ENCODE data around the gene HTT-AS.

DNA sequence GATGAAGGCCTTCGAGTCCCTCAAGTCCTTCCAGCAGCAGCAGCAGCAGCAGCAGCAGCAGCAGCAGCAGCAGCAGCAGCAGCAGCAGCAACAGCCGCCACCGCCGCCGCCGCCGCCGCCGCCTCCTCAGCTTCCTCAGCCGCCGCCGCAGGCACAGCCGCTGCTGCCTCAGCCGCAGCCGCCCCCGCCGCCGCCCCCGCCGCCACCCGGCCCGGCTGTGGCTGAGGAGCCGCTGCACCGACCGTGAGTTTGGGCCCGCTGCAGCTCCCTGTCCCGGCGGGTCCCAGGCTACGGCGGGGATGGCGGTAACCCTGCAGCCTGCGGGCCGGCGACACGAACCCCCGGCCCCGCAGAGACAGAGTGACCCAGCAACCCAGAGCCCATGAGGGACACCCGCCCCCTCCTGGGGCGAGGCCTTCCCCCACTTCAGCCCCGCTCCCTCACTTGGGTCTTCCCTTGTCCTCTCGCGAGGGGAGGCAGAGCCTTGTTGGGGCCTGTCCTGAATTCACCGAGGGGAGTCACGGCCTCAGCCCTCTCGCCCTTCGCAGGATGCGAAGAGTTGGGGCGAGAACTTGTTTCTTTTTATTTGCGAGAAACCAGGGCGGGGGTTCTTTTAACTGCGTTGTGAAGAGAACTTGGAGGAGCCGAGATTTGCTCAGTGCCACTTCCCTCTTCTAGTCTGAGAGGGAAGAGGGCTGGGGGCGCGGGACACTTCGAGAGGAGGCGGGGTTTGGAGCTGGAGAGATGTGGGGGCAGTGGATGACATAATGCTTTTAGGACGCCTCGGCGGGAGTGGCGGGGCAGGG is 711 bp upstream of the HTT-AS start:
- TF ChIP-seq, protein P1, sequence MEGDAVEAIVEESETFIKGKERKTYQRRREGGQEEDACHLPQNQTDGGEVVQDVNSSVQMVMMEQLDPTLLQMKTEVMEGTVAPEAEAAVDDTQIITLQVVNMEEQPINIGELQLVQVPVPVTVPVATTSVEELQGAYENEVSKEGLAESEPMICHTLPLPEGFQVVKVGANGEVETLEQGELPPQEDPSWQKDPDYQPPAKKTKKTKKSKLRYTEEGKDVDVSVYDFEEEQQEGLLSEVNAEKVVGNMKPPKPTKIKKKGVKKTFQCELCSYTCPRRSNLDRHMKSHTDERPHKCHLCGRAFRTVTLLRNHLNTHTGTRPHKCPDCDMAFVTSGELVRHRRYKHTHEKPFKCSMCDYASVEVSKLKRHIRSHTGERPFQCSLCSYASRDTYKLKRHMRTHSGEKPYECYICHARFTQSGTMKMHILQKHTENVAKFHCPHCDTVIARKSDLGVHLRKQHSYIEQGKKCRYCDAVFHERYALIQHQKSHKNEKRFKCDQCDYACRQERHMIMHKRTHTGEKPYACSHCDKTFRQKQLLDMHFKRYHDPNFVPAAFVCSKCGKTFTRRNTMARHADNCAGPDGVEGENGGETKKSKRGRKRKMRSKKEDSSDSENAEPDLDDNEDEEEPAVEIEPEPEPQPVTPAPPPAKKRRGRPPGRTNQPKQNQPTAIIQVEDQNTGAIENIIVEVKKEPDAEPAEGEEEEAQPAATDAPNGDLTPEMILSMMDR (IDR thresholded peaks at IDR 0.05; ENCODE audit: low read length), result no peak
- no peak for TF ChIP-seq EZH2 (optimal IDR thresholded peaks at IDR 0.05; ENCODE audit: low read depth, low read length)

Measured in MM.1S (cell line).